IPS DF 6.9 (cell line): ENCODE measurements around the gene EGLN1.

Experiments used
- DNase-seq: peaks from one replicate; pipeline ENCODE4 v3.0.0-alpha.2; 2013; ENCODE audit warnings: low read depth, low spot score
- H3K27ac ChIP-seq: one replicate; pipeline ENCODE4 v1.5.1; 2013; ENCODE audit warnings: low read length, control low read depth
- H3K27me3 ChIP-seq: 2 replicates; pipeline ENCODE4 v1.6.1; 2013; ENCODE audit warnings: mild to moderate bottlenecking, low read length; ENCODE audit not compliant: control insufficient read depth, insufficient read depth
- H3K36me3 ChIP-seq: 2 replicates; pipeline ENCODE4 v1.6.1; 2013; ENCODE audit warnings: low read length; ENCODE audit not compliant: control insufficient read depth, insufficient read depth
- H3K4me1 ChIP-seq: 2 replicates; pipeline ENCODE4 v1.6.1; 2013; ENCODE audit warnings: low read length; ENCODE audit not compliant: control insufficient read depth, insufficient read depth
- H3K4me3 ChIP-seq: 2 replicates; pipeline ENCODE4 v1.5.1; 2013; ENCODE audit warnings: mild to moderate bottlenecking, low read length
- H3K9me3 ChIP-seq: 2 replicates; pipeline ENCODE4 v1.6.1; 2013; ENCODE audit warnings: low read length, inconsistent platforms; ENCODE audit not compliant: control insufficient read depth, insufficient read depth
- WGBS: extraction: QIAGEN DNeasy Blood & Tissue Kit; methylation state at CpG from one replicate; pipeline ENCODE4 v1.1.7; 2013; ENCODE audit warnings: mixed read lengths, missing lambda C conversion rate; ENCODE audit not compliant: insufficient read length, insufficient coverage; 5-methylcytosine and 5-hydroxymethylcytosine counted together

Gene EGLN1

GRCh38 chr1:231396643-231397042 is 25.4 kb downstream of the EGLN1 start:
- Histone ChIP-seq H3K4me3 (no peak overlapping the region), H3K36me3 (no peaks in the 10 kb centered on the region), H3K4me1 (no peaks in the 10 kb centered on the region), H3K27ac (no peak overlapping the region), H3K9me3 (no peaks in the 10 kb centered on the region), H3K27me3 (no peaks in the 10 kb centered on the region)
- no CpG with 5 or more reads among the region's 2 CpGs for WGBS
- DNase-seq = no peak

- 100% methylated on average over 1 of the region's 4 CpGs for WGBS
- Histone ChIP-seq H3K4me1 (no peaks in the 10 kb centered on the region), H3K36me3 (no peaks in the 10 kb centered on the region), H3K9me3 (no peaks in the 10 kb centered on the region), H3K27ac (no peak overlapping the region), H3K27me3 (no peaks in the 10 kb centered on the region), H3K4me3 (no peak overlapping the region)
- no peak for DNase-seq
Measured at GRCh38 chr1:231395998-231396390, 26.1 kb downstream of the EGLN1 start.

GRCh38 chr1:231395076-231395997 is 26.8 kb downstream of the EGLN1 start:
- Histone ChIP-seq H3K4me3 (no peak overlapping the region), H3K27ac (no peak overlapping the region), H3K27me3 (no peaks in the 10 kb centered on the region), H3K4me1 (no peaks in the 10 kb centered on the region), H3K9me3 (no peaks in the 10 kb centered on the region), H3K36me3 (no peaks in the 10 kb centered on the region)
- DNase-seq = no peak
- WGBS = no CpG with 5 or more reads among the region's 10 CpGs

DNA sequence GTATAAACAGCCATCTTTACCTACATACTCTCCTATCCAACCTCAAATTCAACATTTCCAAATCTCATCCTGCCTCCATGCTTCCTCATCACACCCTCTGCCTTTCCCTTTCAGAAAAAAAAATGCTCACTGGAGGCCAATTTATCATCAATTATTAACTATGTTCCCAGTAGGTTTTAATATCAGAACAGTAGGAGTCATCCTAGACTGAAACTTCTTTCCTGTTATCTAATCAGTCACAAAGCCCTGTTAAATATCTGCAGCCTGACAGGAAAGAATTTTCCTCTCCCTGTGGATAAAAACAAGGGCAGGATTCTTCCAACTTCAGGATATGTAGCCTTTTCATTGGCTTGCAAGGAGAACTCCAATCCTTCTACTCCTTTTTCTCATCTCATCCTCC is 28.4 kb downstream of the EGLN1 start:
- H3K27me3 ChIP-seq = no peaks in the 10 kb centered on the region
- no peaks in the 10 kb centered on the region for H3K36me3 ChIP-seq
- no peak overlapping the region for H3K4me3 ChIP-seq
- H3K4me1 ChIP-seq = no peaks in the 10 kb centered on the region
- no peak overlapping the region for H3K27ac ChIP-seq
- no peak for DNase-seq
- no peaks in the 10 kb centered on the region for H3K9me3 ChIP-seq

DNA sequence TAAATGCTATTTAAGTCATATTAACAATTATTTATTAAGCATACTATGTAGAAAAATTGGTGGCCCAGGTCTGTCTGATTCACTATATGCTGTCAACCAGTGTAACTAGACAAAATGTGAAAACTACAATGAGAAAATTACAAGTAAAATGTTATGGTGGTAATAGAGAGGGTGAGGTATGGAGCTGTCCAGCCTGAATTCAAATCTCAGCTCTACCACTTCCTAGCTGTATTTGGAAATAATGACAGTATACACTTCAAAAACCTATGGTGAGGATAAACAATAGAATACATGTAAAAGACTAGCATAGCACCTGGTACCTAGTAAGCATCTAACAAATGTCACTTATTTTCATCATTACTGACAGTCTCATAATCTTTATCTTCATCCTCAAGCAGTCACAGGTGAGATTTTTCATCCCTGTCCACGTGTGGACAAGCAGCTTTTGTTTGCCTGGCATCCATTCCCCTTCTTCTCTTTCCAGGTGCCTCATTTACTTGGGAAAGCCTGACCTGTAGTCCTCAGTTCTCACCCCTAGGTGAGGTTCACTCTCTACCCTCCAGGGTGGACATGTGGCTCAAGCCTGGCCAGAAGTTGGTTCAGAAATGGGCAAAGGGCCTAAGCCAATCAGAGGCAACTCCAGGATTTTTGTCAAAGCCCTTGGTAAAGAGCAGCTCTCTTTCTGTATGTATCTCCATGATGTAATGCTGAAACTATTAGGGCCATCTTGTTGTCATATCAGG is 29.5 kb downstream of the EGLN1 start:
- Histone ChIP-seq H3K27ac (no peak overlapping the region), H3K36me3 (no peaks in the 10 kb centered on the region), H3K9me3 (no peaks in the 10 kb centered on the region), H3K4me1 (no peaks in the 10 kb centered on the region), H3K27me3 (no peaks in the 10 kb centered on the region), H3K4me3 (no peak overlapping the region)
- WGBS = no CpG with 5 or more reads among the region's 1 CpG
- no peak for DNase-seq

DNA sequence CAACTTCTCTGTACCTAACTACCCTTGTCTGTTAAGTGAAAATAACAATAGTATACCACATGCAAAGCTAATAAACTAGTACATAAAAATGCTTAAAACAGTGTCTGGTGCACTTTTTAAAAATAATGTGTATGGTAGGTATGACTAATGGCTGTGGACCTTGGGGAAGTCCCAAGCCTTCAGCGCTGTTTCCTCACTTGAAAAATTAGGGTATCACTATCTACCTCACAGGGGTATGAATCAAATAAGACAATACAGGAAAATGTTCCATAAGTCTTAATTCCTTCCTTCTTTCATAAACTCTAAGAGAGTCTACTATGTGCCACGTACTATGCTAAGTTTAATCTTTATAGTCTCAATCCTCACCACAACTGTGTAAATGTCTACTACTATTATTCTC is 32.0 kb downstream of the EGLN1 start:
- H3K4me3 ChIP-seq = no peak overlapping the region
- no peaks in the 10 kb centered on the region for H3K9me3 ChIP-seq
- no peak overlapping the region for H3K27ac ChIP-seq
- no peaks in the 10 kb centered on the region for H3K27me3 ChIP-seq
- H3K4me1 ChIP-seq = no peaks in the 10 kb centered on the region
- no peak for DNase-seq
- no peaks in the 10 kb centered on the region for H3K36me3 ChIP-seq
- no CpG with 5 or more reads among the region's 2 CpGs for WGBS

- no CpG with 5 or more reads among the region's 5 CpGs for WGBS
- no peaks in the 10 kb centered on the region for H3K27me3 ChIP-seq
- H3K9me3 ChIP-seq = no peaks in the 10 kb centered on the region
- no peak for DNase-seq
- no peak overlapping the region for H3K27ac ChIP-seq
- no peaks in the 10 kb centered on the region for H3K36me3 ChIP-seq
- no peak overlapping the region for H3K4me3 ChIP-seq
- no peaks in the 10 kb centered on the region for H3K4me1 ChIP-seq
Measured at GRCh38 chr1:231387770-231388669, 34.1 kb downstream of the EGLN1 start.

GRCh38 chr1:231386466-231386865 is 35.6 kb downstream of the EGLN1 start:
- Histone ChIP-seq H3K4me3 (no peak overlapping the region), H3K4me1 (no peaks in the 10 kb centered on the region), H3K27ac (no peak overlapping the region), H3K27me3 (no peaks in the 10 kb centered on the region), H3K9me3 (no peaks in the 10 kb centered on the region), H3K36me3 (no peaks in the 10 kb centered on the region)
- DNase-seq = no peak

DNA sequence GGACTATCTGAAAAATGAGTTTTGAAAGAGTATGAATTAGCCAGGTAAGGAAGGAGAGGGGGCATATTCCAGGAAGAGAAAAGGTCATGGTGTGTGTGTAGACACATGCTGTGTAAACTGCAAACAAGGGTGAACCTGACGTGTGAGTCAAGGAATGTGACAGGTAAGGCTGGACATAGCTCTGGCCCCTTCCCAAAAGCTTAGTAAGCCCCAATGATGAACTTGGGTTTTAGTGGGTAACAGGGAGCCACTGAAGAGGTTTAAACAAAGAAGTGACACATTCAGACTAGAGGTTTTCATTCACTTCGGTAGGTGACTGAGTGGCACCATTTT is 36.7 kb downstream of the EGLN1 start:
- Histone ChIP-seq H3K4me3 (no peak overlapping the region), H3K9me3 (no peaks in the 10 kb centered on the region), H3K27ac (no peak overlapping the region), H3K36me3 (no peaks in the 10 kb centered on the region), H3K27me3 (no peaks in the 10 kb centered on the region), H3K4me1 (no peaks in the 10 kb centered on the region)
- WGBS = no CpG with 5 or more reads among the region's 2 CpGs
- no peak for DNase-seq

DNA sequence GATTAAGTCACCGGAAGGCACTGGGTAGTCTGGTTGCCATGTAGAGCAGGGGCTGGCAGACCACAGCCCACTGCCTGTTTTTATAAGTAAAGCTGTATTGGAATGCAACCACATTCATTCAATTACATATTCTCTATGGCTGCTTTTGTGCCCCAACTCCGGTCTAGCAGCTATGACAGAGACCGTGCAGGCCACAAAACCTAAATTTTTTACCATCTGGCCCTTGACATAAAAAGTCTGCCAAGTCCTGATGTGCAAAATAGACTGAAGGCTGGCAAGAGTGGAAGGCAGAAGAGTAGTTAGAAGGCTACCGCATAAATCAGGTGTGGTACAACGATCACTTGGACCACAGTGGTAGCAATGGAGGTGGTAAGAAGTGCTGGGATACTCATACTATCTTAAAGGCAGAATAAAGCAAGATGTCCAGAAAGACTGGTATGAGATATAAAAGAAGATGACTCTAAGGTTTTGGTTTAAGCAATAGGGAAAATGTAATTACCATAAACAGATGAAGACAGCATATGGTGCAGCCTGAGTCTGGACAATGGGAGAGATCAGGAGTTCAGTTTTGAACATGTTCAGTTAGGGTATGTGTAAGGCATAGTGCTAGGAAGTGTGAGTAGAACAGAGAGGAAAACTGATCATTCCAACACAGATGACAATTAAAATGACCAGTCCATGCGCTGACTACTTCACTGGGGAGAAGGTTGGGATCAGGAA is 37.2 kb downstream of the EGLN1 start:
- H3K27me3 ChIP-seq = no peaks in the 10 kb centered on the region
- no peaks in the 10 kb centered on the region for H3K9me3 ChIP-seq
- H3K27ac ChIP-seq = no peak overlapping the region
- no peak for DNase-seq
- no CpG with 5 or more reads among the region's 6 CpGs for WGBS
- no peaks in the 10 kb centered on the region for H3K36me3 ChIP-seq
- H3K4me3 ChIP-seq = no peak overlapping the region
- no peaks in the 10 kb centered on the region for H3K4me1 ChIP-seq
